NT2/D1 (cell line): ENCODE results near the gene TTC22.

Experiments
- SUZ12 ChIP-seq: IDR thresholded peaks from 2 replicates; pipeline ENCODE4 v1.6.1; 2011; ENCODE audit not compliant: insufficient read length, insufficient read depth; ENCODE audit errors: extremely low read depth
- YY1 ChIP-seq: IDR thresholded peaks from 2 replicates; pipeline ENCODE4 v1.6.1; 2011; ENCODE audit not compliant: insufficient read length, insufficient read depth

- no peak for TF ChIP-seq SUZ12
- TF ChIP-seq YY1 = no peak
Observed at GRCh38 chr1:54748094-54748835, 52.9 kb downstream of the TTC22 start.
